SK-N-SH (cell line): Measurements from ENCODE around the gene MINDY1.

ENCODE experiments used
- CTCF ChIP-seq: fragments of 200-600 bp; sonication (generic); IDR thresholded peaks from 2 replicates; pipeline ENCODE4 v1.6.1; 2017; ENCODE audit warnings: antibody characterized with exemption, mild to moderate bottlenecking, moderate library complexity
- EP300 ChIP-seq, 2 experiments: IDR thresholded peaks; 2 replicates each; pipeline versions ENCODE4 v1.4.0 to v1.6.1; 2012; ENCODE audit warnings: borderline replicate concordance in 1 of 2, low read depth in 1 of 2, low read length in 1 of 2
- POLR2AphosphoS5 ChIP-seq: IDR thresholded peaks from 2 replicates; pipeline ENCODE4 v1.6.1; 2012; ENCODE audit warnings: low read depth, low read length
- RAD21 ChIP-seq: IDR thresholded peaks from 2 replicates; pipeline ENCODE4 v1.6.1; 2012; ENCODE audit warnings: mild to moderate bottlenecking, low read length
- USF1 ChIP-seq: IDR thresholded peaks from 2 replicates; pipeline ENCODE4 v1.4.0; 2012; ENCODE audit warnings: low read depth, borderline replicate concordance

GRCh38 chr1:151005729-151006319 is 878 bp downstream of the MINDY1 start:
- TF ChIP-seq USF1 (no peak), EP300 (IDR thresholded peaks at IDR 0.05; ENCODE audit: borderline replicate concordance in 1 of 2, low read depth in 1 of 2, low read length in 1 of 2) (no peak), CTCF (no peak), RAD21 (no peak), POLR2AphosphoS5 (no peak)
